Breast epithelium (tissue), 4 donors: ENCODE data around the gene SMCO4. TPM values are rescaled to one million over a fixed set of nuclear protein-coding genes. Genes with fewer than 3 reads are reported as not detected.
"Not testable (repeated sequence)": the region's sequence is repeated elsewhere in the genome, so short reads cannot be mapped to it uniquely, and the experiment has no call there.

ENCODE experiments used
- DNase-seq, 2 donors: peaks; one replicate each; pipeline ENCODE4 v3.0.0-alpha.2; 2019; ENCODE audit warnings: low spot score in 2 of 2
- H3K27ac ChIP-seq, 2 donors: fragments of 200-600 bp; sonication (generic) in 1 of 2; one replicate each; pipeline ENCODE4 v1.5.1; 2016 to 2019; ENCODE audit warnings: mild to moderate bottlenecking in 1 of 2
- H3K27me3 ChIP-seq, 2 donors: fragments of 200-600 bp; sonication (generic) in 1 of 2; one replicate each; pipeline versions ENCODE4 v1.5.1 to v1.6.0; 2017 to 2019; ENCODE audit warnings: control low read depth in 1 of 2, mild to moderate bottlenecking in 1 of 2
- H3K36me3 ChIP-seq: fragments of 200-600 bp; one replicate; pipeline ENCODE4 v1.5.1; 2019
- H3K4me1 ChIP-seq, 2 donors: fragments of 200-600 bp; sonication (generic); one replicate each; pipeline ENCODE4 v1.5.1; 2016 to 2019; ENCODE audit warnings: control low read depth in 1 of 2
- H3K4me3 ChIP-seq, 3 donors: fragments of 200-600 bp; sonication (generic); 1 replicate in 2 of 3; 2 replicates in 1 of 3; pipeline ENCODE4 v1.5.1; 2016 to 2019; ENCODE audit warnings: mild to moderate bottlenecking in 3 of 3, moderate library complexity in 2 of 3
- H3K9me3 ChIP-seq, 2 donors: fragments of 200-600 bp; sonication (generic) in 1 of 2; one replicate each; pipeline ENCODE4 v1.5.1; 2016 to 2019; ENCODE audit warnings: control low read depth in 1 of 2
- POLR2A ChIP-seq: fragments of 450-650 bp; IDR thresholded peaks from one replicate; pipeline ENCODE4 v1.6.1; 2016; ENCODE audit warnings: antibody characterized with exemption, mild to moderate bottlenecking, moderate library complexity
- POLR2AphosphoS5 ChIP-seq, 3 donors: sonication (generic); formaldehyde crosslinking; IDR thresholded peaks; one replicate each; pipeline ENCODE4 v1.6.1; 2017; ENCODE audit warnings: antibody characterized with exemption in 3 of 3
- intact Hi-C: fragments of 100-400 bp; cut with DNase I; formaldehyde crosslinking; loops from one replicate; pipeline ENCODE4 v1.15.1; 2023; ENCODE audit warnings: low total_unique reads
- total RNA-seq, 3 donors: library from RNA; depleted of rRNA; stranded (reverse); fragments of >200 nt; gene quantifications; one replicate each; pipeline ENCODE4 v1.1.0, GENCODE V29; 2016
- TF ChIP-seq, protein P1 (sequence below), 3 donors: fragments of 450-650 bp; IDR thresholded peaks; one replicate each; pipeline ENCODE4 v1.5.1; 2016 to 2017; ENCODE audit warnings: antibody characterized with exemption in 3 of 3, mild to moderate bottlenecking in 3 of 3, moderate library complexity in 3 of 3

The SMCO4 gene
- total RNA-seq, 3 donors from 2014 or later = 13.4 to 64.4 (median 21.0) TPM

DNA sequence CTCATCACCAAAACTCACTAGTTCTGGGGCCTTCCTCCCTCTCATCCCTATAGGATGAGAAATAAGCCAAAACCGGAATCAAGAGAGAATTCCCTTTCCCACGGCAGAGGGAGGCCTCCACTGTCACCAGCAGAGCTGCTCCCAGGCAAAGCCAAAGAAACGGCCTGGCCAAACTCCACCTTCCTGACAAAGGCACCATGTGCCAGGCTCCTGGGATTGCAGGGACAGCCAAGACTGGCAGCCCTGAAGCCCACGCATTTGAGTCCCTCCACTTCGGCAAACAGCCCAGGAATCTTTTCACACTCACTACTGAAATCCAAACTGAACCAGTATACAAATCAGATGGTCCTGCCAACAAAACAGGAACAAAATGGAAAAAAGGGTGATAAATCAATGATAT lies 6.1 kb downstream of the SMCO4 start:
- Histone ChIP-seq H3K36me3 (no peaks in the 10 kb centered on the region), H3K27me3 (no peaks in the 10 kb centered on the region), H3K4me1 (peaks cover 0 to 9% of the 10 kb centered on the region in 2 donors), H3K9me3 (no peaks in the 10 kb centered on the region), H3K27ac (peak overlapping the region; percentile 80 to 87), H3K4me3 (peak overlapping the region in 2 of 3 donors; percentile 5 to 30)
- intact Hi-C loops = no loop called here
- no peak for DNase-seq
- TF ChIP-seq POLR2A (no peak), POLR2AphosphoS5 (IDR thresholded peaks at IDR 0.05) (no peak)
- TF ChIP-seq, protein P1, sequence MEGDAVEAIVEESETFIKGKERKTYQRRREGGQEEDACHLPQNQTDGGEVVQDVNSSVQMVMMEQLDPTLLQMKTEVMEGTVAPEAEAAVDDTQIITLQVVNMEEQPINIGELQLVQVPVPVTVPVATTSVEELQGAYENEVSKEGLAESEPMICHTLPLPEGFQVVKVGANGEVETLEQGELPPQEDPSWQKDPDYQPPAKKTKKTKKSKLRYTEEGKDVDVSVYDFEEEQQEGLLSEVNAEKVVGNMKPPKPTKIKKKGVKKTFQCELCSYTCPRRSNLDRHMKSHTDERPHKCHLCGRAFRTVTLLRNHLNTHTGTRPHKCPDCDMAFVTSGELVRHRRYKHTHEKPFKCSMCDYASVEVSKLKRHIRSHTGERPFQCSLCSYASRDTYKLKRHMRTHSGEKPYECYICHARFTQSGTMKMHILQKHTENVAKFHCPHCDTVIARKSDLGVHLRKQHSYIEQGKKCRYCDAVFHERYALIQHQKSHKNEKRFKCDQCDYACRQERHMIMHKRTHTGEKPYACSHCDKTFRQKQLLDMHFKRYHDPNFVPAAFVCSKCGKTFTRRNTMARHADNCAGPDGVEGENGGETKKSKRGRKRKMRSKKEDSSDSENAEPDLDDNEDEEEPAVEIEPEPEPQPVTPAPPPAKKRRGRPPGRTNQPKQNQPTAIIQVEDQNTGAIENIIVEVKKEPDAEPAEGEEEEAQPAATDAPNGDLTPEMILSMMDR (IDR thresholded peaks at IDR 0.05) = no peak

DNA sequence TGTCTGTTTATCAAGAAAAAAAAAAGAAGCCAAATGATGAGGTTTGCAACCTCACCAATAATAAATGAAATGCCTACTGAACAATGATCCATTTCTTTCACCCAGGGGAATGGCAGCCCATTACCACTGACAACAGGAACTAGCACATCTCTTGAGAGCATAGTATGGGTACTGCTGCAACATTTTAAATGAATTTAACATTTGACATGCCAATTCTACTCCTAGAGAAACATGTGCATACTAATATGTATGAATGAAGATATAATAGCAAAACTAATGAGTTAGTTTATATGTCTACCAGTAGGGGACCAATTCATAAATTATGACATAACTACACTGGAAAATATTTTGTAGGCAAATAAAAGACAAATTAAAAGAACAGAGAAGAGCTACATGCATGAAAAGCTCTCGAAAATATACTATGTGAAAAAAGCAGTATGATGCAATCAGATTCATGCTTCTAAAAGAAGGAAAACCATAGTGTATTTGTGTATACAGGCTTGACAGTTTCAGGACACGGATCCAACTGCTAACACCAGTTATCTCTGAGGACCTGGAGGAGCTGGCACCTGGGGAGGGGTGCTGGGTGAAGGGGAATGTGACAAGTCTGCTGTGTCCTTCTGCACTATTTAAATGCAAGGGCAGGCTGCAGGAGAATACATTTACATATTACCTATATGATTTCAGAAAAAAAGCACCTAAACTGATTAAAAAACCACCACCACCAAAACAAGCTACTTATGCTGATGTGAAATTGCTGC lies 6.9 kb downstream of the SMCO4 start:
- H3K4me3 ChIP-seq = no peak overlapping the region

DNA sequence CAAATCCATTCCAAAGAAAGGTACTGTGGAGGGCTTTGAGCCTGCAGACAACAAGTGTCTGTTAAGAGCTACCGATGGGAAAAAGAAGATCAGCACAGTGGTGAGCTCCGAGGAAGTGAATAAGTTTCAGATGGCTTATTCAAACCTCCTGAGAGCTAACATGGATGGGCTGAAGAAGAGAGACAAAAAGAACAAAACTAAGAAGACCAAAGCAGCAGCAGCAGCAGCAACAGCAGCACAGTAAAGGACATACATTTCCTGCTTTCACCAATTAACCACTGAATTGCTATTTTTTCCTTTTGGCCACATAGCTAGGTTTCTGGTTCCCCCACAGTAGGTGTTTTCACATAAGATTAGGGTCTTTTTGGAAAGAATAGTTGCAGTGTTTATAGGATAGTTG lies 7.6 kb downstream of the SMCO4 start:
- H3K27me3 ChIP-seq, H3K4me3 ChIP-seq, H3K4me1 ChIP-seq, DNase-seq, H3K27ac ChIP-seq, H3K36me3 ChIP-seq, H3K9me3 ChIP-seq, intact Hi-C loops: not testable (repeated sequence)

More for the DNA sequence above, 6.9 kb downstream of the SMCO4 start:
- Histone ChIP-seq H3K27ac (peak overlapping the region; percentile 80 to 87), H3K36me3 (no peaks in the 10 kb centered on the region), H3K27me3 (no peaks in the 10 kb centered on the region), H3K9me3 (no peaks in the 10 kb centered on the region), H3K4me1 (peaks cover 0 to 9% of the 10 kb centered on the region in 2 donors)
- intact Hi-C loops = no loop called here
- no peak for DNase-seq
- no peak for TF ChIP-seq POLR2A
- TF ChIP-seq, protein P1 (IDR thresholded peaks at IDR 0.05) = no peak
- TF ChIP-seq POLR2AphosphoS5 (IDR thresholded peaks at IDR 0.05) = no peak

DNA sequence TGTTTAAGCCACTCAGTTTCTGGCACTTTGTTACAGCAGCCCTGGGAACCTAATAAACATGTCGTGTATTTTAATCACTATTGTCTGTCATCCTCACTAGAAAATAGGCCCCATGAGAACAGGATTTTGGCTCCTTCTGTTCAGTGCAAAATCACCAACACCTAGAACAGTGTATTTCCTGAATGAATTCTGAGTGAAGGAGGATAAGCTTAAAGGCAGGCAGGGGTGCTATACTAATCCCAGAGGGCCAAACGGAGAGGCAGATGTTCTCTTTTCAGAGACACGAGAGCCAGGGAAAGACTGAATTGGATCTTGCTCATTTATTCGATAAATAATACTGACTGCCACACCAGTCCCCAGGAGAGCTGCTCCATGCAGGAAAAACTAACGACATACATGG lies 10.4 kb downstream of the SMCO4 start:
- no peak for TF ChIP-seq POLR2A
- TF ChIP-seq, protein P1 (IDR thresholded peaks at IDR 0.05) = no peak
- TF ChIP-seq POLR2AphosphoS5 (IDR thresholded peaks at IDR 0.05) = no peak
- DNase-seq = no peak
- no peaks in the 10 kb centered on the region for H3K36me3 ChIP-seq
- no peak overlapping the region for H3K4me3 ChIP-seq
- no peaks in the 10 kb centered on the region for H3K27me3 ChIP-seq
- peak overlapping the region in 1 of 2 donors; percentile 8 for H3K27ac ChIP-seq
- intact Hi-C loops = no loop called here
- H3K9me3 ChIP-seq = no peaks in the 10 kb centered on the region
- peaks cover 18 to 24% of the 10 kb centered on the region in 2 donors for H3K4me1 ChIP-seq

DNA sequence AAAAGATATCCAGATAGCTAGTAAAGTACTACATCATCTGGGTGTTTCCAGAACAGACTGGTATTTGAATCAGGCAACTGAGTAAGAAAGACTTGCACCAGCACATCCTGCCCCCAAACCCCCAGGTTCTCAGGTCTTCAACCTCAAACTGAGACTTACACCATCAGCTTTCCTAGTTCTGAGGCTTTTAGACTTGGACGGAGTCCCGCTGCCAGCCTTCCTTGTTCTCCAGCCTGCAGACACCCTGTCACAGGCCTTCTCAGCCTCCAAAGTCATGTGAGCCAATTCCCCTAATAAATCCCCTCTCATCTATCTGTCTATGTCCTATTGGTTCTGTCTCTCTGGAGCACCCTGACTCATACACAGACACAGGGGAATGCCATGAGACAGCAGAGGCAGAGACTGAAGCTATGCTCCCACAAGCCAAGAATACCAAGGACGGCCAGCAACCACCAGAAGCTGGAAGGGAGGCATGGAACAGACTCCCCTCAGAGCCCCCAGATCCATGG lies 10.9 kb downstream of the SMCO4 start:
- H3K27me3 ChIP-seq = no peaks in the 10 kb centered on the region
- H3K4me3 ChIP-seq = no peak overlapping the region
- intact Hi-C loops = no loop called here
- H3K4me1 ChIP-seq = peaks cover 16 to 29% of the 10 kb centered on the region in 2 donors
- no peaks in the 10 kb centered on the region for H3K36me3 ChIP-seq
- no peak for DNase-seq
- no peak for TF ChIP-seq POLR2AphosphoS5 (IDR thresholded peaks at IDR 0.05)
- TF ChIP-seq, protein P1 (IDR thresholded peaks at IDR 0.05) = no peak
- TF ChIP-seq POLR2A = no peak
- H3K27ac ChIP-seq = peak overlapping the region in 1 of 2 donors; percentile 8
- H3K9me3 ChIP-seq = no peaks in the 10 kb centered on the region
